ENCODE data around the gene LRRC59.

LRRC59 gene

GRCh38 chr17:50360486-50361115 is 36.7 kb downstream of the LRRC59 start:
- no peak for DNase-seq

DNA sequence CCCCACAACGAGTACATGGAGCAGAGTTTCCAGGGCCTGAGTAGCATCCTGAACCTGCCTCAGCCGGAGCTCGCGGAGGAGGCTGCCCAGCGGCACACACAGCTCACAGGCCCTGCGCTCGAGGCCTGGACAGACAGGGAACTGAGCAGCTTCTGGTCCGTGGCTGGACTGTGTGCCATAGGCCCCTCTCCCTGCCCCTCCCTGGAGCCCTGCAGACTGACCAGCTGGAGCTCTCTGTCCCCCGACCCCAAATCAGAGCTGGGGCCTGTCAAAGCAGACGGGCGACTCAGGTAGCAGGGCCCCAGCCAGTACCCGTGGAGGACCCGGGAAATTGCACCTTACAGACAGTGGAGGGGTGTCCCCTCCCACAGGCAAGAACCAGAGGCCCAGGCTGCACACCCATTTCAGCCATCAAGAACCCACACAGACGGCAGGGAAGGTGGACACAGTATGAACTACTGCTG is 37.3 kb downstream of the LRRC59 start:
- no peak for DNase-seq

DNA sequence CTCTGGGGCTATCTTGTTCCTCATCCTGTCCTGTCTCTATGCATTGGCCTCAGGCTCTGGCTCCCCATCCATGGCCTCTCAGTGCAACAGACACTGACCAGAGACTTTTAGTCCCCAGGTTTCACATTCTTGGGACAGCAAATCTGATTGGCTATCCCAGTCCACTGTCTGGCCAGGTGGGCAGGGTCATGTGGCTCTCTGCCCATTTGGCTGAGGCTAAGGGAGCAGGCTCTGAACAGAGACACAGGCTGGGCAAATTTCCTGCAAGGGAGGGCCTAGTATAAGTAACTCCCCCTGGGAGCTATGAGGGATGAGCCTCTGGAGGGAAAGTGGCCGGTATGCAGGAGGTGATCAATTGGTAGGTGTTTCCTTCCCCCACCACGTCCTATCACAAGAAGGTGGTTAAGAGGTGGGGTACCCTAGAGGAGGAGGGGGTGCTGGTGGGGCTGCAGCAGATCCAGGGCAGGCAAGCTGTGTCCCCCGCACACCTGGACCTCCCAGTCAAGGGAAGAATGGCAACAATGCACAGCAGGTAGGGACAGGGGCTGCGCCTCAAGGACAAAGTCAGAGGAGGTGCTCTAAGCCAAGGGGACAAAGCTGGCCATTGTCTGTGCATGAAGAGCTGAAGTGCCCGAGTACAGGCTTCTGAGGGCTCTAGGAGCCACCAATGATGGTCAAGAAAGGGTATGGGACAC is 38.2 kb downstream of the LRRC59 start:
- no peak for DNase-seq

DNA sequence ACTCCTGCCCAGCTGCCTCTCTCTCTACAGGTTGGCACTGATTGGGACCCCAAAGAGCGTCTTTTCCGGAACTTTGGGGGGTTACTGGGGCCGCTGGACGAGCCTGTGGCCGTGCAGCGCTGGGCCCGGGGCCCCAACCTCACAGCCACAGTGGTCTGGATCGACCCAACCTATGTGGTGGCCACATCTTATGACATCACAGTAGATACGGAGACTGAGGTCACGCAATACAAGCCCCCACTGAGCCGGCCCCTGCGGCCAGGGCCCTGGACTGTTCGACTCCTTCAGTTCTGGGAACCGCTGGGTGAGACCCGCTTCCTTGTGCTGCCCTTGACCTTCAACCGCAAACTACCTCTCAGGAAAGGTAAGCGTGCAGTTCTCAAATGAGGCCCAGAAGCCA is 39.1 kb downstream of the LRRC59 start:
- DNase-seq: no peak

DNA sequence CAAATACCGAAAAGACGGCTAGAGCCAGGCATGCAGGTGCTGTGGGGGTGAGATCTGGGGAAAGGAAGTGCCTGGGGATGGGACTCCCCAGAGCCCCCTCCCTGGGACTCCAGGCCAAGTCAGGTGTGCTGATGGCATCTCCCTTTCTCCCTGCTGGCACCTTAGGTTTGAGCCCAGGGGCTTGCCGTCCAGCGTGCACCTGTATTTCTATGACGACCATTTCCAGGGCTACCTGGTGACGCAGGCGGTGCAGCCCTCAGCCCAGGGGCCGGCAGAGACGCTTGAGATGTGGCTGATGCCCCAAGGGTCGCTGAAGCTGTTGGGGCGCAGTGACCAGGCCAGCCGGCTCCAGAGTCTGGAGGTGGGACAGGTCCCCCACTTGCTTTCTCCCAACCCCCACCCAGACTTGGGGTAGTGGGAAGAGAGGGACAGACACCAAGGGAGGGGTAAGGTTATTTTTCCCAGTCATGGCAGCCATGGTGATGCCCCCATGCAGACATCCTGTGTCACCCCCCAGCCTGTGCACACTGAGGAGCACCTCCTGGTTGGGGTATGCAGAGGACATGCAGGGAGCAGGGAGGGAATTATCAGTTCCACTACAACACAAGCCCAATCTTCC is 40.3 kb downstream of the LRRC59 start:
- DNase-seq: no peak

DNA sequence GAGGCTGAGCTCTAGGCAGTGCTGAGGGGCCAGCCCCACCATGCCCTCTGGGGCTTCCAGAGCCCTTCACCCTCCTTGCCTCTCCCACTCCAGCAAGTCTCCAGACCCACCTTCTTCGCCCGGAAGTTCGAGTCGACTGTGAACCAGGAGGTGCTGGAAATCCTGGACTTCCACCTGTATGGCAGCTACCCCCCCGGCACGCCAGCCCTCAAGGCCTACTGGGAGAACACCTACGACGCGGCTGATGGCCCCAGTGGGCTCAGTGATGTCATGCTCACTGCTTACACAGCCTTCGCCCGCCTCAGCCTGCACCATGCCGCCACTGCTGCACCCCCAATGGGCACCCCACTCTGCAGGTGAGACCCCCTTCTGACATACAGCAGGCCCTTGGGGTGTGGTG is 40.9 kb downstream of the LRRC59 start:
- no peak for DNase-seq

DNA sequence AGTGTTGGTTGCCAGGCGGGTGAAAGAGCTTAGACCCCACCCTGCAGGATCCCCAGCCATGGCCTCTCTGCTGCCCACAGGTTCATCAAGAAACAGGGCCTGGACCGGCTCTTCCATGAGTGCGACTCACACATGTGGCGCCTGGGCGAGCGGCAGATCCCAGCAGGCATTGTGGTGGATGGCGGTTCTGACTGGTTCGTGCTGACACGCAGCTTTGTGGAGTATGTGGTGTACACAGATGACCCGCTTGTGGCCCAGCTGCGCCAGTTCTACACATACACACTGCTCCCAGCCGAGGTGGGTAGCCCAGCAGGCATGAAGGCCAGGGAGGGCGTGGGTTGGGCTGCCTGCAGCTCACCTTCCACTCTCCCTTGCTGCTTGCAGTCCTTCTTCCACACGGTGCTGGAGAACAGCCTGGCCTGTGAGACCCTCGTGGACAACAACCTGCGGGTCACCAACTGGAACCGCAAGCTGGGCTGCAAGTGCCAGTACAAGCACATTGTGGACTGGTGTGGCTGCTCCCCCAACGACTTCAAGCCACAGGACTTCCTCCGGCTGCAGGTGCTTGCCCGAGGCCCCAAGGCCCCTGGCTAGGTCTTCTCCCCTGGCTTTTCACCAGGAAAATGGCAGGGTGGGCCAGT is 41.5 kb downstream of the LRRC59 start:
- no peak for DNase-seq

GRCh38 chr17:50355336-50355700 is 42.0 kb downstream of the LRRC59 start:
- no peak for DNase-seq

DNA sequence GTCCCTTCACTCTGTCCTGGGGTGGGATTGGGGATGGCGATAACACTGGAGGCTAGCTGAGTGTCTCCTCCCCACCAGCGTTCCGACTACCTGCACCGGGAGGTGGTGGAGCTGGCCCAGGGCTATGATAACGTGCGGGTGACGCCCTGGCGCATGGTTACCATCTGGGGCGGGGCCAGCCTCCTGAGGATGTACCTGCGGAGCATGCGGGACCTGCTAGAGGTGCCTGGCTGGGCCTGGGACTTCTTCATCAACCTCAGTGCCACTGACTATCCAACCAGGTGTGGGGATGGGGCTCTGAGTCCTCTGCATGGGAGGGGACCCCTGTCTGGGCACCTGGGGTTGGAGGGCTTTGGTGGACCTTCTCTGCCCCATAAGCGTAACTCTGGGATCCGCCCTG is 42.5 kb downstream of the LRRC59 start:
- no peak for DNase-seq

GRCh38 chr17:50354198-50354597 is 43.1 kb downstream of the LRRC59 start:
- no peak for DNase-seq

DNA sequence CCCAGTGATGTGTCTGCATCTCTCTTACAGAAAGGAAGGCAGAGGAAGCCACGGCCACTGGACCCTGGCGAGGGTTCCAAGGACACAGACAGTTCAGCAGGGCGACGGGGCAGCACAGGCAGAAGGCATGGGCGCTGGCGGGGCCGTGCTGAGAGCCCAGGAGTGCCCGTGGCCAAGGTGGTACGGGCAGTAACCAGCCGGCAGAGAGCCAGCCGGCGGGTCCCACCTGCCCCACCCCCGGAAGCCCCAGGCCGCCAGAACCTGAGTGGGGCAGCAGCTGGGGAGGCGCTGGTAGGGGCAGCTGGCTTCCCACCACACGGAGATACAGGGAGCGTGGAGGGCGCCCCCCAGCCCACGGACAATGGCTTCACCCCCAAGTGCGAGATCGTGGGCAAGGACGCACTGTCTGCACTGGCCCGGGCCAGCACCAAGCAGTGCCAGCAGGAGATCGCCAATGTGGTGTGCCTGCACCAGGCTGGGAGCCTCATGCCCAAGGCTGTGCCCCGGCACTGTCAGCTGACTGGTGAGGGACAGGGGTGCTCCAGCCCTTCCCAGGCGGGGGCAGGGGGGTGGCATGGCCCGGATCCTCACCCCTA is 43.6 kb downstream of the LRRC59 start:
- DNase-seq: no peak

GRCh38 chr17:50352693-50353599 is 44.4 kb downstream of the LRRC59 start:
- no peak for DNase-seq

- DNase-seq: no peak
Measured at GRCh38 chr17:50352072-50352692, 45.1 kb downstream of the LRRC59 start.

- DNase-seq: no peak
Measured at GRCh38 chr17:50350733-50351132, 46.6 kb downstream of the LRRC59 start.

- no peak for DNase-seq
Measured at GRCh38 chr17:50349243-50349600, 48.1 kb downstream of the LRRC59 start.

DNA sequence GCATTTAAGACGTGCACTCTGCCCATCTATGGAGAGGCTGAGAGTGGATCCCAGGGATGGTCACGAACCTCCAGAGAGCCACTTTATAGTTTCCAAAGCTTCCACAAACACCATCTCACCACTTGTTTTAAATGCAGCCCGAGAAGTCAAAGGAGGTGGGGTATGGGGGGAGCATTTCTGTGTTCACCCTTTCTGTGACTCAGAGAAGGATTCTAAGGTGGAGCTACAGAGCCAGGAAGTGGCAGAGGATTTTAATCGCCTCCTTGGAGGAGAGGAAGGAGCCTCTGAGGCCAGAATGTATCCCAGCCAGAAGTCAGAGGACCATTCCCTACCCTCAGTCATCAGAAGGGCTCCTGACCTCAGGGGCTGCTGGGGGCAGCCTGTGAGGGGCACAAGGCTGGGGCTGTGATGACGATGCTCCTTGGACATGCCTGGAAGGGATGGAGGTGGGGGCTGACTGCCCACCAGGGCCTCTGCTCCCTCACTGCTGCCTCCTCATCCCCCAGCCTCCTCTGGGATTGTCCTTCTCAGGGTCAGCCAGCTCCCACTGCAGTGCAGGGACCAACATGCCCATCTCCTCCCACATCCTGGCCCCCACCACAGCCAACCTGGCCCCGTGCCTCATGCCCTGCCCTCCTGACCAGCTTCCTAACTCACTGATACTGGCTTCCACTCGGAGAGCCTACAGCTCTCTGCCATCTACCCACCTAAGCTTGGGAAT is 48.6 kb downstream of the LRRC59 start:
- no peak for DNase-seq

- DNase-seq: no peak
Measured at GRCh38 chr17:50347894-50348291, 49.4 kb downstream of the LRRC59 start.

DNA sequence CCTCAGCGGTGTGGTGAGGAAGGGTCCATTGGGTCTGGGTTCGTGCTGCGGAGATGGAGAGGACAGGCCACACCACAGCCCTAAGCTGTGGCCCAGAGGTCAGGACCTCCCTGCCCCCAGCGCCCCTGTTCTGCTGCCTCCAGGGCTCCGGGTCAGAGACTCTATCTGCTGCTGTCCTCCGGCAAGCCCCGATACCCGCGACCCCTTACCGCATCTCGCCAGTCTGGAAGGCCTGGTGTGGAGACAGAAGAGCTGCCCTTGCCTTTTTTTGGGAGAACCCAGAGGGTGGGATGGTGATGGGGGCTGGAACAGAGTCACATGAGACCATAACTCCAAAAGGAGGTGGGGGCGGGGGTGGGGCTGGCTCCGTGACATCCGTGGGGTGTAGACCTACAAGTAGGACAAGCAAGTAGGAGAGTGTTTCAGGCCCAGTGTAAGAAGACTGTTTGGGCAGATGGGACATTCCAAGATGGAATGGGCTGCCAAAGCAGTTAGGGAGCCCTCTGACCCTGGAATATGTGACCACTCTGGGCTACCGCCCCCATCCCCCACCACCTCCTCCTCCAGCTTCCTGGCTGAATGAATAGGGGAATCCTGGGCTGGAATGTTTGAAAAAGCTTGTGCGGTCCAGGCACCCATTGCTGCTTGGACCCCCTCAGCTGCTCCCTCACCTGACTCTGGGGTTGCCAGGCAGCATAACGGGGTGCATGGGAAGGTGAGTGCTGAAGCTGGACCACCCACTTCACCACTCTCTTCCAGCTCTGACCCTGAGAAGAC is 50.0 kb downstream of the LRRC59 start:
- DNase-seq: no peak

GRCh38 chr17:50346313-50347116 is 50.8 kb downstream of the LRRC59 start:
- no peak for DNase-seq
